Brain microvascular endothelial cell (primary cell): ENCODE measurements around the gene ITGA7.

Source experiments
- DNase-seq: peaks from one replicate; pipeline ENCODE4 v3.0.0-alpha.2; 2020
- H3K27ac ChIP-seq: fragments of 250-450 bp; sonication (Bioruptor Pico); 2 replicates; pipeline ENCODE4 v1.5.1; 2020; ENCODE audit warnings: mild to moderate bottlenecking, moderate library complexity
- H3K27me3 ChIP-seq: fragments of 250-450 bp; sonication (Bioruptor Pico); replicated peaks from 2 replicates; pipeline ENCODE4 v1.5.1; 2020; ENCODE audit warnings: mild to moderate bottlenecking
- H3K36me3 ChIP-seq: fragments of 250-450 bp; sonication (Bioruptor Pico); replicated peaks from 2 replicates; pipeline ENCODE4 v1.5.1; 2020; ENCODE audit warnings: mild to moderate bottlenecking
- H3K4me3 ChIP-seq: 2 replicates; pipeline ENCODE4 v1.5.1; 2011; ENCODE audit warnings: low read depth, mild to moderate bottlenecking, control low read depth, low read length, moderate library complexity
- in situ Hi-C: cut with HindIII; loops from 2 replicates; pipeline ENCODE4 v1.10.0; 2017; ENCODE audit warnings: low sequenced_read_pairs, low pct_ligation_motif_present
- TF ChIP-seq, protein P1 (sequence below): IDR thresholded peaks from 2 replicates; pipeline ENCODE4 v1.5.1; 2011; ENCODE audit warnings: low read depth, mild to moderate bottlenecking, moderate library complexity, low read length, control low read depth, inconsistent platforms; ENCODE audit errors: missing control alignments

ITGA7 gene

GRCh38 chr12:55736076-55736475, 28.4 kb upstream of the ITGA7 start:
- no peak overlapping the region for H3K27ac ChIP-seq
- TF ChIP-seq, protein P1, sequence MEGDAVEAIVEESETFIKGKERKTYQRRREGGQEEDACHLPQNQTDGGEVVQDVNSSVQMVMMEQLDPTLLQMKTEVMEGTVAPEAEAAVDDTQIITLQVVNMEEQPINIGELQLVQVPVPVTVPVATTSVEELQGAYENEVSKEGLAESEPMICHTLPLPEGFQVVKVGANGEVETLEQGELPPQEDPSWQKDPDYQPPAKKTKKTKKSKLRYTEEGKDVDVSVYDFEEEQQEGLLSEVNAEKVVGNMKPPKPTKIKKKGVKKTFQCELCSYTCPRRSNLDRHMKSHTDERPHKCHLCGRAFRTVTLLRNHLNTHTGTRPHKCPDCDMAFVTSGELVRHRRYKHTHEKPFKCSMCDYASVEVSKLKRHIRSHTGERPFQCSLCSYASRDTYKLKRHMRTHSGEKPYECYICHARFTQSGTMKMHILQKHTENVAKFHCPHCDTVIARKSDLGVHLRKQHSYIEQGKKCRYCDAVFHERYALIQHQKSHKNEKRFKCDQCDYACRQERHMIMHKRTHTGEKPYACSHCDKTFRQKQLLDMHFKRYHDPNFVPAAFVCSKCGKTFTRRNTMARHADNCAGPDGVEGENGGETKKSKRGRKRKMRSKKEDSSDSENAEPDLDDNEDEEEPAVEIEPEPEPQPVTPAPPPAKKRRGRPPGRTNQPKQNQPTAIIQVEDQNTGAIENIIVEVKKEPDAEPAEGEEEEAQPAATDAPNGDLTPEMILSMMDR: no peak
- H3K4me3 ChIP-seq: no peak overlapping the region
- H3K27me3 ChIP-seq: no peaks in the 10 kb centered on the region
- no peaks in the 10 kb centered on the region for H3K36me3 ChIP-seq
- DNase-seq: no peak
- in situ Hi-C loops: no loop called here

DNA sequence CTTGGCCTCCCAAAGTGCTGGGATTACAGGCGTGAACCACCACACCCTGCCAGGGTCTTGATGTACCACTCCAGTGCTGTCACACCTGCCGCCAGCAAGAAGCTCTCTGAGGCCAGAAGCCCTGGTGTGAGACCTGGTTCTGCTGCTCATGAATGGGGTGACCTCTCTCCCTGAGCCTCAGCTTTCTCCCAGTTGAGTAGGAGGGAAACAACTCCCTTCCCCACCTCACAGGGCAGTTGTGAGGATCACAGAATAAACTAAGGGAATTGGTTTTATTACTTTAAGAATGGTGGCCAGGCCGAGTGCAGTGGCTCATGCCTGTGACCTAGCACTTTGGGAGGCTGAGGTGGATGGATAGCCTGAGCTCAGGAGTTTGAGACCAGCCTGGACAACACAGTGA, 26.9 kb upstream of the ITGA7 start:
- no peak overlapping the region for H3K4me3 ChIP-seq
- no peak for DNase-seq
- H3K36me3 ChIP-seq: no peaks in the 10 kb centered on the region
- TF ChIP-seq, protein P1: no peak
- no peak overlapping the region for H3K27ac ChIP-seq
- in situ Hi-C loops: no loop called here
- H3K27me3 ChIP-seq: no peaks in the 10 kb centered on the region

DNA sequence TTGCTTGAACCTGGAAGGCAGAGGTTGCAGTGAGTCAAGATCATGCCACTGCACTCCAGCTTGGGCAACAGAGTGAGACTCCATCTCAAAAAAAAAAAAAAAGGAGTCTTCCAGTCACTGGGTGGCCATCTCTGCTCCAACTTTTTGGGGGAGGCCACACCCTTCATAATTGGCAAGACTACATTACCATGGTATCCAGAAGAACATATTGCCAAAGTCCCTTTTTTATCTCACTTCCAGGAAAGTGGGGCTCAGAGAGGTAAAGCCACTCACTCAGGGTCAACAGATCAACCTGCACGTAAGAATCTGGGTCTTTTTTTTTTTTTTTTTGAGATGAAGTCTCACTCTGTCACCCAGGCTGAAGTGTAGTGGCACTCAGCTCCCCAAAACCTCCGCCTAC, 26.2 kb upstream of the ITGA7 start:
- no peak for DNase-seq
- TF ChIP-seq, protein P1: no peak
- H3K27me3 ChIP-seq: no peaks in the 10 kb centered on the region
- no peaks in the 10 kb centered on the region for H3K36me3 ChIP-seq
- H3K4me3 ChIP-seq: no peak overlapping the region
- in situ Hi-C loops: no loop called here
- no peak overlapping the region for H3K27ac ChIP-seq

- Histone ChIP-seq H3K4me3 (no peak overlapping the region), H3K36me3 (peaks cover 1% of the 10 kb centered on the region), H3K27ac (no peak overlapping the region), H3K27me3 (no peaks in the 10 kb centered on the region)
- TF ChIP-seq, protein P1: no peak
- no peak for DNase-seq
- in situ Hi-C loops: no loop called here
Measured at GRCh38 chr12:55733021-55733555, 25.4 kb upstream of the ITGA7 start.

DNA sequence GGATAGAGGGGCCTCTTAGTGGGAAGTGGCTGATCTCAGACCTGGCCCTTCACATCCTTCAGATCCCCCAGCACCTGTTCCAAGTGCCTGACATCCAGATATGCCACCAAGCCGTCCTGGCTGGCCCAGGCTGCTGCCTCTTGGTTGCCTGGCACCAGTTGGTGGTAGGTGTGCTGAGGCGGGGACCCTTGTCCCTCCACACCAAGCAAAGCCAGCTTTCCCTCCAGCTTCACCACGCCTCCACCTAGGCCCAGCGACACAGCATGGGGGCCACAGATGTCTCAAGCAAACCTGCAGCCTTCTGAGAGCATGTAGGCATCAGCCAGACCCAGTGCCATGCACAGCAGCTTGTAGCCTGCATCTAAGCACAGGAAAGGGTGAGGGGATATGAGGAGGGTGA, 24.6 kb upstream of the ITGA7 start:
- H3K4me3 ChIP-seq: no peak overlapping the region
- no peaks in the 10 kb centered on the region for H3K27me3 ChIP-seq
- in situ Hi-C loops: no loop called here
- no peak overlapping the region for H3K27ac ChIP-seq
- TF ChIP-seq, protein P1: no peak
- peaks cover 2% of the 10 kb centered on the region for H3K36me3 ChIP-seq
- DNase-seq: no peak
